ENCODE data around the gene LMX1B. TPM values are rescaled to one million over a fixed set of nuclear protein-coding genes. Genes with fewer than 3 reads are reported as not detected.
"Not testable (repeated sequence)": the region's sequence is repeated elsewhere in the genome, so short reads cannot be mapped to it uniquely, and the experiment has no call there.

The LMX1B gene
- total RNA-seq, 1 experiment from 2014 or later: 12.4 TPM

DNA sequence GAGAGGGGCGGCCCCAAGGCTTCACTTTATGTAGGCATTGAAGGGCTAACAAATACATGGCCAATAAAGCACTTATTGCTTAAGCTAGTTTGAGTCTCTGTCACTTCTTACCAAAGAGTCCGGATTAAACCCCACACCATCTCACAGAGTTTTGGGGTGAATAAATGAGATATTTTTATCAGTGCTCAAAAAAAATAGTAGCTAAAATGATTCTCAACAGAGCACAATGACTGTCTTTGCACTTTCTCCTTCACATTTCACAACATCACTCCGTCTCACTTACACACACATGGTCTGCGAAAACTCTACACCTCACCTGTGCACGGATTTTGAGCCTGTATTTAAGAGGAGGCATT lies 92.9 kb downstream of the LMX1B start:
- TF ChIP-seq CREM (CRISPR knock-in tag; IDR thresholded peaks at IDR 0.05): no peak
- TF ChIP-seq EMX1 (CRISPR knock-in tag; IDR thresholded peaks at IDR 0.05): no peak
- no peak for TF ChIP-seq IRF2 (CRISPR knock-in tag; IDR thresholded peaks at IDR 0.05; ENCODE audit: borderline replicate concordance, low read depth)
- TF ChIP-seq, protein P1, sequence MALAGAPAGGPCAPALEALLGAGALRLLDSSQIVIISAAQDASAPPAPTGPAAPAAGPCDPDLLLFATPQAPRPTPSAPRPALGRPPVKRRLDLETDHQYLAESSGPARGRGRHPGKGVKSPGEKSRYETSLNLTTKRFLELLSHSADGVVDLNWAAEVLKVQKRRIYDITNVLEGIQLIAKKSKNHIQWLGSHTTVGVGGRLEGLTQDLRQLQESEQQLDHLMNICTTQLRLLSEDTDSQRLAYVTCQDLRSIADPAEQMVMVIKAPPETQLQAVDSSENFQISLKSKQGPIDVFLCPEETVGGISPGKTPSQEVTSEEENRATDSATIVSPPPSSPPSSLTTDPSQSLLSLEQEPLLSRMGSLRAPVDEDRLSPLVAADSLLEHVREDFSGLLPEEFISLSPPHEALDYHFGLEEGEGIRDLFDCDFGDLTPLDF (CRISPR knock-in tag; IDR thresholded peaks at IDR 0.05): no peak
- Mint-ChIP-seq H3K4me1 (peaks cover 17% of the 10 kb centered on the region), H3K36me3 (no peaks in the 10 kb centered on the region), H3K27ac (no peak overlapping the region), H3K27me3 (ENCODE audit: low read depth) (peaks cover 63% of the 10 kb centered on the region), H3K4me3 (no peak overlapping the region), H3K9me3 (no peaks in the 10 kb centered on the region)
- ChIA-PET CTCF (interaction anchor here (0.7 to 16.1 kb wide), 57 partner anchors 8 to 369 kb away, joined by 3 to 734 read pairs (median 13); partner anchors contain the start of genes LMX1B and ZBTB43), POLR2A (interaction anchor here (1.0 to 3.3 kb wide), 3 partner anchors 71 to 143 kb away, joined by 4 to 15 read pairs (median 4); no protein-coding TSS in a partner anchor)
- ATAC-seq (no peak), DNase-seq (ENCODE audit: low spot score) (no peak)

DNA sequence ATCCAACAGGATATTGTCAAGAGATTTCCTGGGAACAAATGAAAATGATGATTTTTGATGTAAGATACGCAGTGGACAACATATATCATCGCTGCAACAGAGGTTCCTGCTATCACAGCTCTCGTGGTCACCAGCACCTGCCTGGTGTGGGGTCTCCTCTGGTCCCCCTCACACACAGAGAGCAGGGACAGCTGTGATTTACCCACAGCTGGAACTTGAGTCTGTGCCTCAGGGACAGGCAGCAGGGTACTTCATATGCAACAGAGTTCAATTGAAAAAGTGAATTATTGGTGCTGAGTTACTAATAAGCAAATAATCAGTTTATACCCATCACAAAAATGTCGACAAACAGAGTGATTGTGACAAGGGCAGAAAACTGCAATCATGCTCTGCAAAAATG lies 93.4 kb downstream of the LMX1B start:
- Mint-ChIP-seq H3K9me3 (no peaks in the 10 kb centered on the region), H3K4me3 (no peak overlapping the region), H3K27me3 (ENCODE audit: low read depth) (peaks cover 61% of the 10 kb centered on the region), H3K36me3 (no peaks in the 10 kb centered on the region), H3K27ac (no peak overlapping the region), H3K4me1 (peaks cover 17% of the 10 kb centered on the region)
- no peak for ATAC-seq
- no peak for DNase-seq (ENCODE audit: low spot score)
- TF ChIP-seq OVOL2 (CRISPR knock-in tag; IDR thresholded peaks at IDR 0.05; ENCODE audit: borderline replicate concordance) (no peak), ZNF263 (CRISPR knock-in tag; IDR thresholded peaks at IDR 0.05; ENCODE audit: low read depth) (no peak), ZNF219 (CRISPR knock-in tag; IDR thresholded peaks at IDR 0.05; ENCODE audit: borderline replicate concordance) (no peak), NR1H2 (CRISPR knock-in tag; IDR thresholded peaks at IDR 0.05) (no peak)
- ChIA-PET CTCF (interaction anchor here (0.7 to 16.1 kb wide), 50 partner anchors 8 to 369 kb away, joined by 3 to 734 read pairs (median 16); partner anchors contain the start of genes LMX1B and ZBTB43), POLR2A (interaction anchor here (3.3 kb wide), 1 partner anchor 74 kb away, joined by 15 read pairs; no protein-coding TSS in a partner anchor)

DNA sequence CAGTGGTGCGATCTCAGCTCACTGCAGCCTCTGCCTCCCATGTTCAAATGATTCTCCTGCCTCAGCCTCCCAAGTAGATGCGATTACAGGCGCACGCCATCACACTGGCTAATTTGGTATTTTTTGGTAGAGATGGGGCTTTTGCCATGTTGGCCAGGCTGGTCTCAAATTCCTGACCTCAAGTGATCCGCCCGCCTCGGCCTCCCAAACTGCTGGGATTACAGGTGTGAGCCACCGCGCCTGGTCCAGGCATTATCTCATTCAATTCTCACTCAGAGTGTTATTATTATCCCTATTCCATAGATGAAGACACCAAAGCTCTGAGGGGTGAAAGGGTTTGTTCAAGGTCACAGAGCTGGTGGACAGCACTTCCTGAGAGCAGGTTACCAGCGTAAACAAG lies 94.0 kb downstream of the LMX1B start:
- Mint-ChIP-seq H3K27me3 (ENCODE audit: low read depth) (peaks cover 55% of the 10 kb centered on the region), H3K4me1 (peaks cover 17% of the 10 kb centered on the region)
- ChIA-PET POLR2A (interaction anchor here (3.3 kb wide), 1 partner anchor 74 kb away, joined by 15 read pairs; no protein-coding TSS in a partner anchor), CTCF (interaction anchor here (1.0 to 16.1 kb wide), 13 partner anchors 7 to 91 kb away, joined by 3 to 734 read pairs (median 30); no protein-coding TSS in a partner anchor)
- not testable (repeated sequence) for H3K9me3 Mint-ChIP-seq; ATAC-seq; H3K4me3 Mint-ChIP-seq; DNase-seq (ENCODE audit: low spot score); H3K27ac Mint-ChIP-seq; H3K36me3 Mint-ChIP-seq

DNA sequence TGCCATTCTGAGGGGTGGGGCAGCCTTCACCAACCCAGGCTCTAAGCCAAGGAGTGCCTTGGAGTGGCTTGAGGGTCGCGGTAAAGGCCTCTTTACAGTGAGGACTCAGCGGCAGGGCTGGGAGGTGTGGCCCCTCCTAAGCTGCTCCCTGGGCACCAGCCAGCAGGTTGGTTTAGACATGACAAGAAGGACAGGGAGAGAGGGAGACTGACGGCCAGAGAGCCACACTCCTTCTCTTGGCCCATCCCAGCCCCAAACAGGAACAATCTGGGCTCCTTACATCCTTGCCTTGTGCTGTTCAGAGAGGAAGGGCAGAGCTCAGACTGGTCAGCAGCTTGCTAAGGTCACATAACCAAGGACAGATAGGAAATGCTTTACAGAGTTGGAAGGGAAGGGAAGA lies 94.5 kb downstream of the LMX1B start:
- CTCF ChIA-PET: interaction anchor here (1.0 to 16.1 kb wide), 8 partner anchors 18 to 73 kb away, joined by 3 to 734 read pairs (median 25); no protein-coding TSS in a partner anchor
- POLR2A ChIA-PET: no interaction called here
- Mint-ChIP-seq H3K4me3 (no peak overlapping the region), H3K27ac (no peak overlapping the region), H3K27me3 (ENCODE audit: low read depth) (peaks cover 50% of the 10 kb centered on the region), H3K36me3 (no peaks in the 10 kb centered on the region), H3K4me1 (peaks cover 17% of the 10 kb centered on the region), H3K9me3 (no peaks in the 10 kb centered on the region)
- no peak for ATAC-seq
- no peak for DNase-seq (ENCODE audit: low spot score)
- TF ChIP-seq, protein P2, sequence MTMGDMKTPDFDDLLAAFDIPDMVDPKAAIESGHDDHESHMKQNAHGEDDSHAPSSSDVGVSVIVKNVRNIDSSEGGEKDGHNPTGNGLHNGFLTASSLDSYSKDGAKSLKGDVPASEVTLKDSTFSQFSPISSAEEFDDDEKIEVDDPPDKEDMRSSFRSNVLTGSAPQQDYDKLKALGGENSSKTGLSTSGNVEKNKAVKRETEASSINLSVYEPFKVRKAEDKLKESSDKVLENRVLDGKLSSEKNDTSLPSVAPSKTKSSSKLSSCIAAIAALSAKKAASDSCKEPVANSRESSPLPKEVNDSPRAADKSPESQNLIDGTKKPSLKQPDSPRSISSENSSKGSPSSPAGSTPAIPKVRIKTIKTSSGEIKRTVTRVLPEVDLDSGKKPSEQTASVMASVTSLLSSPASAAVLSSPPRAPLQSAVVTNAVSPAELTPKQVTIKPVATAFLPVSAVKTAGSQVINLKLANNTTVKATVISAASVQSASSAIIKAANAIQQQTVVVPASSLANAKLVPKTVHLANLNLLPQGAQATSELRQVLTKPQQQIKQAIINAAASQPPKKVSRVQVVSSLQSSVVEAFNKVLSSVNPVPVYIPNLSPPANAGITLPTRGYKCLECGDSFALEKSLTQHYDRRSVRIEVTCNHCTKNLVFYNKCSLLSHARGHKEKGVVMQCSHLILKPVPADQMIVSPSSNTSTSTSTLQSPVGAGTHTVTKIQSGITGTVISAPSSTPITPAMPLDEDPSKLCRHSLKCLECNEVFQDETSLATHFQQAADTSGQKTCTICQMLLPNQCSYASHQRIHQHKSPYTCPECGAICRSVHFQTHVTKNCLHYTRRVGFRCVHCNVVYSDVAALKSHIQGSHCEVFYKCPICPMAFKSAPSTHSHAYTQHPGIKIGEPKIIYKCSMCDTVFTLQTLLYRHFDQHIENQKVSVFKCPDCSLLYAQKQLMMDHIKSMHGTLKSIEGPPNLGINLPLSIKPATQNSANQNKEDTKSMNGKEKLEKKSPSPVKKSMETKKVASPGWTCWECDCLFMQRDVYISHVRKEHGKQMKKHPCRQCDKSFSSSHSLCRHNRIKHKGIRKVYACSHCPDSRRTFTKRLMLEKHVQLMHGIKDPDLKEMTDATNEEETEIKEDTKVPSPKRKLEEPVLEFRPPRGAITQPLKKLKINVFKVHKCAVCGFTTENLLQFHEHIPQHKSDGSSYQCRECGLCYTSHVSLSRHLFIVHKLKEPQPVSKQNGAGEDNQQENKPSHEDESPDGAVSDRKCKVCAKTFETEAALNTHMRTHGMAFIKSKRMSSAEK (CRISPR knock-in tag; IDR thresholded peaks at IDR 0.05; ENCODE audit: borderline replicate concordance): no peak
- TF ChIP-seq, protein P3, sequence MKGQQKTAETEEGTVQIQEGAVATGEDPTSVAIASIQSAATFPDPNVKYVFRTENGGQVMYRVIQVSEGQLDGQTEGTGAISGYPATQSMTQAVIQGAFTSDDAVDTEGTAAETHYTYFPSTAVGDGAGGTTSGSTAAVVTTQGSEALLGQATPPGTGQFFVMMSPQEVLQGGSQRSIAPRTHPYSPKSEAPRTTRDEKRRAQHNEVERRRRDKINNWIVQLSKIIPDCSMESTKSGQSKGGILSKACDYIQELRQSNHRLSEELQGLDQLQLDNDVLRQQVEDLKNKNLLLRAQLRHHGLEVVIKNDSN (CRISPR knock-in tag; IDR thresholded peaks at IDR 0.05): no peak
- TF ChIP-seq FOXP1 (CRISPR knock-in tag; IDR thresholded peaks at IDR 0.05; ENCODE audit: borderline replicate concordance) (no peak), NFYB (CRISPR knock-in tag; conservative IDR thresholded peaks at IDR 0.05; ENCODE audit: low read depth) (no peak), PRRX2 (CRISPR knock-in tag; IDR thresholded peaks at IDR 0.05) (no peak), FOXK1 (CRISPR knock-in tag; IDR thresholded peaks at IDR 0.05) (no peak), NR3C1 (CRISPR knock-in tag; conservative IDR thresholded peaks at IDR 0.05; ENCODE audit: low read depth) (no peak)
- TF ChIP-seq, protein P4, sequence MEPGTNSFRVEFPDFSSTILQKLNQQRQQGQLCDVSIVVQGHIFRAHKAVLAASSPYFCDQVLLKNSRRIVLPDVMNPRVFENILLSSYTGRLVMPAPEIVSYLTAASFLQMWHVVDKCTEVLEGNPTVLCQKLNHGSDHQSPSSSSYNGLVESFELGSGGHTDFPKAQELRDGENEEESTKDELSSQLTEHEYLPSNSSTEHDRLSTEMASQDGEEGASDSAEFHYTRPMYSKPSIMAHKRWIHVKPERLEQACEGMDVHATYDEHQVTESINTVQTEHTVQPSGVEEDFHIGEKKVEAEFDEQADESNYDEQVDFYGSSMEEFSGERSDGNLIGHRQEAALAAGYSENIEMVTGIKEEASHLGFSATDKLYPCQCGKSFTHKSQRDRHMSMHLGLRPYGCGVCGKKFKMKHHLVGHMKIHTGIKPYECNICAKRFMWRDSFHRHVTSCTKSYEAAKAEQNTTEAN (CRISPR knock-in tag; IDR thresholded peaks at IDR 0.05): no peak
- TF ChIP-seq, protein P5, sequence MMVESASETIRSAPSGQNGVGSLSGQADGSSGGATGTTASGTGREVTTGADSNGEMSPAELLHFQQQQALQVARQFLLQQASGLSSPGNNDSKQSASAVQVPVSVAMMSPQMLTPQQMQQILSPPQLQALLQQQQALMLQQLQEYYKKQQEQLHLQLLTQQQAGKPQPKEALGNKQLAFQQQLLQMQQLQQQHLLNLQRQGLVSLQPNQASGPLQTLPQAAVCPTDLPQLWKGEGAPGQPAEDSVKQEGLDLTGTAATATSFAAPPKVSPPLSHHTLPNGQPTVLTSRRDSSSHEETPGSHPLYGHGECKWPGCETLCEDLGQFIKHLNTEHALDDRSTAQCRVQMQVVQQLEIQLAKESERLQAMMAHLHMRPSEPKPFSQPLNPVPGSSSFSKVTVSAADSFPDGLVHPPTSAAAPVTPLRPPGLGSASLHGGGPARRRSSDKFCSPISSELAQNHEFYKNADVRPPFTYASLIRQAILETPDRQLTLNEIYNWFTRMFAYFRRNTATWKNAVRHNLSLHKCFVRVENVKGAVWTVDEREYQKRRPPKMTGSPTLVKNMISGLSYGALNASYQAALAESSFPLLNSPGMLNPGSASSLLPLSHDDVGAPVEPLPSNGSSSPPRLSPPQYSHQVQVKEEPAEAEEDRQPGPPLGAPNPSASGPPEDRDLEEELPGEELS (CRISPR knock-in tag; IDR thresholded peaks at IDR 0.05): no peak
- TF ChIP-seq, protein P6, sequence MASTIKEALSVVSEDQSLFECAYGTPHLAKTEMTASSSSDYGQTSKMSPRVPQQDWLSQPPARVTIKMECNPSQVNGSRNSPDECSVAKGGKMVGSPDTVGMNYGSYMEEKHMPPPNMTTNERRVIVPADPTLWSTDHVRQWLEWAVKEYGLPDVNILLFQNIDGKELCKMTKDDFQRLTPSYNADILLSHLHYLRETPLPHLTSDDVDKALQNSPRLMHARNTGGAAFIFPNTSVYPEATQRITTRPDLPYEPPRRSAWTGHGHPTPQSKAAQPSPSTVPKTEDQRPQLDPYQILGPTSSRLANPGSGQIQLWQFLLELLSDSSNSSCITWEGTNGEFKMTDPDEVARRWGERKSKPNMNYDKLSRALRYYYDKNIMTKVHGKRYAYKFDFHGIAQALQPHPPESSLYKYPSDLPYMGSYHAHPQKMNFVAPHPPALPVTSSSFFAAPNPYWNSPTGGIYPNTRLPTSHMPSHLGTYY (CRISPR knock-in tag; IDR thresholded peaks at IDR 0.05): no peak

Data from WTC11 (cell line).